Activated CD8-positive, alpha-beta T cell treated with anti-CD3 and anti-CD28 coated beads for 36 hours (primary cell): ENCODE results near the gene PLA2G2E. TPM values are rescaled to one million over a fixed set of nuclear protein-coding genes. Genes with fewer than 3 reads are reported as not detected.

Source experiments
- ATAC-seq: fragments of 200-7000 bp; cut with Tn5 transposase; one replicate; pipeline ENCODE4 v1.10.0; 2021; ENCODE audit warnings: mild to moderate bottlenecking, moderate library complexity
- CTCF ChIA-PET: fragments of 350-600 bp; sonication (Branson Sonifier 250); formaldehyde crosslinking; loops from one replicate; lab custom pipeline; 2021; ENCODE audit warnings: antibody characterized with exemption; lab: Charles Lee
- POLR2A ChIA-PET: fragments of 350-600 bp; sonication (Branson Sonifier 250); formaldehyde crosslinking; loops from one replicate; lab custom pipeline; 2021; ENCODE audit warnings: antibody characterized with exemption; lab: Charles Lee
- DNase-seq: peaks from one replicate; pipeline ENCODE4 v3.0.0-alpha.2; 2020
- H3K27ac Mint-ChIP-seq: one replicate; pipeline ENCODE4 v1.8.0; 2021; ENCODE audit warnings: mild to moderate bottlenecking, mixed read lengths
- H3K27me3 Mint-ChIP-seq: one replicate; pipeline ENCODE4 v1.8.0; 2021; ENCODE audit warnings: mixed read lengths
- H3K36me3 Mint-ChIP-seq: one replicate; pipeline ENCODE4 v1.8.0; 2021; ENCODE audit warnings: low read depth, mixed read lengths
- H3K4me1 Mint-ChIP-seq: one replicate; pipeline ENCODE4 v1.8.0; 2021; ENCODE audit warnings: low read depth, mixed read lengths
- H3K4me3 Mint-ChIP-seq: one replicate; pipeline ENCODE4 v1.8.0; 2021; ENCODE audit warnings: mild to moderate bottlenecking, moderate library complexity, mixed read lengths
- H3K9me3 Mint-ChIP-seq: one replicate; pipeline ENCODE4 v1.8.0; 2021; ENCODE audit warnings: mixed read lengths
- CTCF ChIP-seq: fragments of 200-600 bp; IDR thresholded peaks from one replicate; pipeline ENCODE4 v1.8.0; 2022; ENCODE audit warnings: antibody characterized with exemption, mild to moderate bottlenecking
- intact Hi-C: fragments of 100-400 bp; cut with micrococcal nuclease; formaldehyde crosslinking; loops from one replicate; pipeline ENCODE4 v1.10.0; 2022
- total RNA-seq, 2 experiments: library from RNA; stranded (reverse); gene quantifications; one replicate each; pipeline ENCODE4 v1.2.3, GENCODE V29; 2021

PLA2G2E gene
- not detected for total RNA-seq

- CTCF ChIA-PET = no interaction called here
- Mint-ChIP-seq H3K4me3 (no peak within 1 kb of the TSS), H3K4me1 (no peaks in the 10 kb centered on the region), H3K27me3 (peaks cover 1% of the 10 kb centered on the region), H3K27ac (no peak within 1 kb of the TSS), H3K36me3 (no peaks in the 10 kb centered on the region), H3K9me3 (no peaks in the 10 kb centered on the region)
- intact Hi-C loops = no loop called here
- DNase-seq (no peak), ATAC-seq (no peak)
- POLR2A ChIA-PET = no interaction called here
- no peak for TF ChIP-seq CTCF
These were observed at the start of gene PLA2G2E for GRCh38 chr1:19923137-19923952. PLA2G2E (minus strand) TSS chr1:19923617; CDS start chr1:19923559, 58 bp downstream.

DNA sequence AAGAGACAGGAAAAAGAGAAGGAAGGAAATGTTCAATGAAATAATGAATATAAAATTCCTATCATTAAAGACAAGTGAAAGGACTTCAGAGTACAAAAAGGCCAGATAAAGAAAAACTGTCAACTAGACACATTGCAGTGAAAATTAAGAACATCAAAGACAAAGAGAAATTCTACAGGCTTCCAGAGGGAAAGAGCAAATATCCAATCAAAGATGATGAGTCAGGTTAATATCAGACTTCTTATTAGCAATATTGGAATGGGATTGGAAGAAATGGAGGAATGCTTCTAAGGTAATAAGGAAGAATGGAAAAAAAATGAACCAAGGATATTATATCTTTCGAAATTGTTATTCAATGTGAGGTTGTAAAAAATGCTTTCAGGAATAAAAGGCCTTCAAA, 48.2 kb upstream of the PLA2G2E start:
- H3K27me3 Mint-ChIP-seq = peaks cover 17% of the 10 kb centered on the region

GRCh38 chr1:19969898-19970660, 46.7 kb upstream of the PLA2G2E start:
- intact Hi-C loops = no loop called here

More for the DNA sequence above, 48.2 kb upstream of the PLA2G2E start:
- Mint-ChIP-seq H3K4me3 (no peak overlapping the region), H3K4me1 (no peaks in the 10 kb centered on the region), H3K27ac (no peak overlapping the region), H3K9me3 (no peaks in the 10 kb centered on the region), H3K36me3 (no peaks in the 10 kb centered on the region)
- no peak for ATAC-seq
- CTCF ChIA-PET = no interaction called here
- intact Hi-C loops = no loop called here
- no peak for DNase-seq
- POLR2A ChIA-PET = no interaction called here
- no peak for TF ChIP-seq CTCF

DNA sequence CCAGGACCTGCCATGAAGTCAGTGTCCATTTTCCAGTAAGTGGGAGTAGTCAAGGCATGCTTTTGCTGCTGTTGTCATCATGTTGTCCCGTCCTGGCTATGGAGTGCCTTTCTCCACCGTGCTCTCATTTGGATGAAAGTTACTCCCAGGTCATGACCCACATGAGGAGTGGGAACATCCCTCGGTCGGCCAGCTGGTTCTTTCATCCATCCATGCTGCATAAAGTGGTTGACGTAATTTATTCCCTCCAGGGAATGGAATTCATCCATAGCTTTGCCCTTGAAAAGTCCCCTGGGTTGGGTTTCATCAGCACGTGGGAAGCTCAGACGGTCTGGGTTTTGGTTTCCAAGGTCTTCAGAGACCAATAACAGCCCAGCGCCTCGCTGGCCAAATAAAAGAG, 44.4 kb upstream of the PLA2G2E start:
- CTCF ChIA-PET = no interaction called here
- peaks cover 21% of the 10 kb centered on the region for H3K27me3 Mint-ChIP-seq
- TF ChIP-seq CTCF = no peak
- H3K36me3 Mint-ChIP-seq = no peaks in the 10 kb centered on the region
- H3K27ac Mint-ChIP-seq = no peak overlapping the region
- H3K4me3 Mint-ChIP-seq = no peak overlapping the region
- intact Hi-C loops = no loop called here
- DNase-seq (no peak), ATAC-seq (no peak)
- POLR2A ChIA-PET = no interaction called here
- H3K4me1 Mint-ChIP-seq = no peaks in the 10 kb centered on the region
- no peaks in the 10 kb centered on the region for H3K9me3 Mint-ChIP-seq

More at GRCh38 chr1:19969898-19970660, 46.7 kb upstream of the PLA2G2E start:
- DNase-seq (no peak), ATAC-seq (no peak)
- Mint-ChIP-seq H3K36me3 (no peaks in the 10 kb centered on the region), H3K27me3 (peaks cover 13% of the 10 kb centered on the region), H3K4me1 (no peaks in the 10 kb centered on the region), H3K4me3 (no peak overlapping the region), H3K27ac (no peak overlapping the region), H3K9me3 (no peaks in the 10 kb centered on the region)
- ChIA-PET POLR2A (no interaction called here), CTCF (no interaction called here)
- no peak for TF ChIP-seq CTCF

DNA sequence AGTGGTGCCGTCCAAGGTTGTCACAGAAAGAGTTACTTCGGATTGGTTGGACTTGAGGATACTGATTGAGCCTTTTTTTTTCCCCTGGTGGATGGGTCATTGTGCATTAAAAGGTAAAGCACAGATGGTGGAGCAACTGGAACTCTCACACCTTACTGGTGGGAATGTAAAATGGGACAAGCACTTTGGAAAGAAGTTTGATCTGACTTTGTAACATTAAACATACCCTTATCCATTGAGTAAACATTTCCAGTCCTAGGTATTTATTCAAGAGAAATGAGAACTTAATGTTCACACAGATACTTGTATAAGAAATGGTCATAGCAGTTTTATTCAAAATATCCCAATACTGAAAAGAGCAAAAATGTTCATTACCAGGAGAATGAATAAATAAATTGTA, 41.1 kb upstream of the PLA2G2E start:
- DNase-seq (no peak), ATAC-seq (no peak)
- Mint-ChIP-seq H3K4me1 (no peaks in the 10 kb centered on the region), H3K27ac (no peak overlapping the region), H3K36me3 (no peaks in the 10 kb centered on the region), H3K9me3 (no peaks in the 10 kb centered on the region), H3K27me3 (peaks cover 24% of the 10 kb centered on the region), H3K4me3 (no peak overlapping the region)
- TF ChIP-seq CTCF = no peak
- ChIA-PET POLR2A (no interaction called here), CTCF (interaction anchor here (1.7 kb wide), 1 partner anchor 47 kb away, joined by 4 read pairs; no protein-coding TSS in a partner anchor)
- intact Hi-C loops = no loop called here
